ENCODE results near the gene DENND2A.

GRCh38 chr7:140610204-140611165 is 30.1 kb downstream of the DENND2A start:
- TF ChIP-seq CTCF (IDR thresholded peaks at IDR 0.05; ENCODE audit: poor library complexity) (no peak), EZH2 (IDR thresholded peaks at IDR 0.05; ENCODE audit: borderline replicate concordance) (no peak)

Measured in hepatocyte (in vitro differentiated cells).